Measurements from ENCODE around the gene COL4A2.

The COL4A2 gene

DNA sequence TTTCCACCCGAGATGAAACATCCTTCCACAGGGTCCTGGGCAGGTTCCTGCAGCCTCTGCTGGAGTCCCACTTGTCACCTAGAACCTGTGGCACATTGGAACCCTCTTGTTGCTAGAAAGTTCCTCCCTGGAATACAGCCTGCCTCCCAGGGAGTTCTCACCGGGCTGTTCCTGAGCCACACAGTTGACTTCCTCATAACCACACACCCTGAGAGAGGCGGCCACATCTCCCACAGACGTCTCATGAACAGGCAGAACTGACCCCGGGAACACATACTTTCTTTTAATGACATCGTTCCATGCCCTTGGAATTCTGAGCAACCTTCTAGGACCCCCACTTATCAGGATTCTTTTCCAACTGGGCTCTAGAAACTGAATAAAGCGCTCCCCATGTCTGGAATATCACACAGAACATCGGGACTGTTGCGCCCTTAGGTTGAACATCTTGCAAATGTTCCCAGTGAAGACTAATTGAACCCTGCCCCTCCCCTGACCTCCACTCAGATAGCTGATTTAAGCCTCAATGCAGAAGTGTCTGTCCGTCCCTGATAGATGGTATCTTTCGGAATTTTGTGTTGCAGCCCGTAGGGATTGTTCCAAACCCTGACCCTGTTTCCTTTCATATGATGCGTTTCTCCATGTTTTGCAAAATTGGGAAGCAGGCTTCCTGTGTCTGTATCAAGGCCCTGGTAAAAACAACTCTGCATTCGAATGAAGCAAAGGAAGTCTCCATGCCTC is 163.4 kb downstream of the COL4A2 start:
- Mint-ChIP-seq H3K27me3 (peaks cover 24% of the 10 kb centered on the region), H3K27ac (no peak overlapping the region), H3K4me1 (ENCODE audit: low read depth) (peaks cover 3% of the 10 kb centered on the region), H3K36me3 (ENCODE audit: low read depth) (no peaks in the 10 kb centered on the region), H3K9me3 (no peaks in the 10 kb centered on the region), H3K4me3 (no peak overlapping the region)
- DNase-seq = no peak

DNA sequence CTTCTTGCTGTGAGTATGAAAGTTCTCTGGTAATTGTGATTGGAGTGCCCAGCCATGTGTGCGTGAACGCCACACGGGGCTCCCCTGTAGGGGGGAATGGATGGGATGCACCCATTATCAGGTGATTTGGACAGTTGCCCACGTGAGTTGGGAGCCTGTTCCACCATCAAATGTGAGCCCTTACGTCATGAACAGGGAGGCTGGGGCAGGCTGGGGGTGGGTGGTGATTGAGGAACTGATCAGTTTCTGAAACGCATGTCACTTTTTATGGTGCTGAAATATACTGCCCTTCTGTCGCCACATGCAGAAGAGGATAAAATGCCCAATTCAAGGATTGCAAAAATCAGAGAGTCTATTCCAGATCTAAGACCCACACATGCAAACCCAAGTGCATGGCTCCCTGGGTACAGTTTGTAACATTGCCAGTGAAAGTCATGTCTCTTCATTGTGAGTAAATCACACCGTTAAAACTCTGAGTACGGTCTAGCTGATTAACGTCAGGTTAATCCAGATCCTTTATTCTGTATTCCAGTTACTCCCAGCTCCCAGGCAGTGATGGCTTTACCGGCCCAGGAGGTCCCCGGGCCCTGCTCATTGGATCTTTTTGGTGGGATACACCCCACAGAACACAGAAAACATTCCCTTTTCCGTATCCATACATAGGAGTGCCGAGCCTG is 164.2 kb downstream of the COL4A2 start:
- Mint-ChIP-seq H3K4me1 (ENCODE audit: low read depth) (peaks cover 3% of the 10 kb centered on the region), H3K27ac (no peak overlapping the region), H3K4me3 (no peak overlapping the region), H3K36me3 (ENCODE audit: low read depth) (no peaks in the 10 kb centered on the region), H3K27me3 (peaks cover 24% of the 10 kb centered on the region), H3K9me3 (no peaks in the 10 kb centered on the region)
- DNase-seq = no peak

DNA sequence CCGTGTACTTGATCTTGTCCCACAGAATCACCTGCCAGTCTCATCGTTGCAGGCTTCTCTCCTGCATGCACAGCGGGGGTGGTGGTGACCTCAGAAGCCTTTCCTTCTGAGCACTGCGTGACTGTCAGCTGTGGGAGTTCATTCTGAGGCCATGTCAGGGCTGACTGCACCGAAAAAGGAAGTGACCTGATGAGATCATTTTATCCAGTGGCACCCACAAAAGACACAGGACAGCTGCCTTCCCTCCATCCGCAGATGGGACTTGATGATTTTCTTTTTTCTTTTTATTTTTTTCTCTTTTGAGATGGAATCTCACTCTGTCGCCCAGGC is 164.7 kb downstream of the COL4A2 start:
- Mint-ChIP-seq H3K4me1 (ENCODE audit: low read depth) (peaks cover 3% of the 10 kb centered on the region), H3K27me3 (peaks cover 24% of the 10 kb centered on the region), H3K4me3 (no peak overlapping the region), H3K9me3 (no peaks in the 10 kb centered on the region), H3K27ac (no peak overlapping the region), H3K36me3 (ENCODE audit: low read depth) (no peaks in the 10 kb centered on the region)
- DNase-seq = no peak

DNA sequence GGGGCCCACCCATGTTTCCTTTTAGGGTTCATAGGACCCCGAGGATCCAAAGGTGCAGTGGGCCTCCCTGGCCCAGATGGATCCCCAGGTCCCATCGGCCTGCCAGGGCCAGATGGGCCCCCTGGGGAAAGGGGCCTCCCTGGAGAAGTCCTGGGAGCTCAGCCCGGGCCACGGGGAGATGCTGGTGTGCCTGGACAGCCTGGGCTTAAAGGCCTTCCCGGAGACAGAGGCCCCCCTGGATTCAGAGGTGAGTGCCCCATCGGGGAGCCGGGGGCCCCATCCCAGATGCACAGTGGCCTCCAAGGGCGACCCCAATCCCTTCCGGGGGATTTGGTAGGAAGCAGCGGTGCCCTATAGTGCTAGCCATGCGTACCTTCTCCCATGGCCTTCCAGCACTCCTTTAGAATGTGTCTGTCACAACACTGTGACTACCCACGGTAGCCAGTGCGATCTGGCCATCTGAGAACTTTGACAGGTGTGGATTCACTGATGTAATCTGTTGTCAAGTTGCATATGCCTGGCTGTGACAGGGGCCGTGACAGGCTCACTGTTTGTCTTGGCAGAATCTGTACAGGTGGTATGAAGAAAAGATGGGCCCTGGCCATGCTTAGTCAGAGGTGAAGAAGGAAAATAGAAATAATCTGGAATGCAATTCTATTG is 165.9 kb downstream of the COL4A2 start:
- Mint-ChIP-seq H3K27me3 (peaks cover 24% of the 10 kb centered on the region), H3K27ac (no peak overlapping the region), H3K4me3 (no peak overlapping the region), H3K4me1 (ENCODE audit: low read depth) (peaks cover 3% of the 10 kb centered on the region), H3K36me3 (ENCODE audit: low read depth) (no peaks in the 10 kb centered on the region), H3K9me3 (no peaks in the 10 kb centered on the region)
- DNase-seq = no peak

DNA sequence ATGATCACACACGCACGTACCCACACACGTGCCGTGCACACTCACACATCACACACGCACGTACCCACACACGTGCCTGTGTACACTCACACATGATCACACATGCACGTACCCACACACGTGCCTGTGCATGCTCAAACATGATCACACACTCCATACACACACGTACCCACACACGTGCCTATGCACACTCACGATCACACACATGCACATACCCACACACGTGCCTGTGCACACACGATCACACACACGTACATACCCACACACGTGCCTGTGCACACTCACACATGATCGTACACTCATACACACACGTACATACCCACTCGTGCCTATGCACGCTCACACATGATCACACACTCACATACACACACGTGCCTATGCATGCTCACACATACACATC is 167.6 kb downstream of the COL4A2 start:
- DNase-seq = no peak
- Mint-ChIP-seq H3K4me1 (ENCODE audit: low read depth) (peaks cover 3% of the 10 kb centered on the region), H3K27ac (no peak overlapping the region), H3K36me3 (ENCODE audit: low read depth) (no peaks in the 10 kb centered on the region), H3K9me3 (no peaks in the 10 kb centered on the region), H3K27me3 (peaks cover 22% of the 10 kb centered on the region), H3K4me3 (no peak overlapping the region)

DNA sequence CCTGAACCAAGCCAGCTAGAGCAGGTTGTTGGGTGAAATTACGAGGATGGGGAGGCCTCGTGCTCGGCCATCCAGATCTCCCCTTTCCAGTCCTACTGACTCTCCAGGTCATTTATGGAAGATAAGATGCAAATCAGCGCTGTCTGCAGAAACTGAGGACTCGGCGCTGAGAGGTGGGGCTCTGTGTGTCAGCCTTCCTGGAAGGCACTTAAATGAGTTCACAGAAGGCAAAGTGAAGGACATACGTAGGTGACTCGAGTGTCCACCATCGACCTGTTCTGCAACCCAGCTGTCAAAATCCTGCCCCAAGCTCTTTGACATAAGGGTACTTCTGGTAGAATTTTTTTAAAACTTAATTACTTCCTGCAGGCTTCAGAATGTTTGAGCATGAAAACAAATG is 168.0 kb downstream of the COL4A2 start:
- Mint-ChIP-seq H3K9me3 (no peaks in the 10 kb centered on the region), H3K27me3 (peaks cover 20% of the 10 kb centered on the region), H3K4me3 (no peak overlapping the region), H3K4me1 (ENCODE audit: low read depth) (peaks cover 3% of the 10 kb centered on the region), H3K36me3 (ENCODE audit: low read depth) (no peaks in the 10 kb centered on the region), H3K27ac (no peak overlapping the region)
- DNase-seq = no peak

DNA sequence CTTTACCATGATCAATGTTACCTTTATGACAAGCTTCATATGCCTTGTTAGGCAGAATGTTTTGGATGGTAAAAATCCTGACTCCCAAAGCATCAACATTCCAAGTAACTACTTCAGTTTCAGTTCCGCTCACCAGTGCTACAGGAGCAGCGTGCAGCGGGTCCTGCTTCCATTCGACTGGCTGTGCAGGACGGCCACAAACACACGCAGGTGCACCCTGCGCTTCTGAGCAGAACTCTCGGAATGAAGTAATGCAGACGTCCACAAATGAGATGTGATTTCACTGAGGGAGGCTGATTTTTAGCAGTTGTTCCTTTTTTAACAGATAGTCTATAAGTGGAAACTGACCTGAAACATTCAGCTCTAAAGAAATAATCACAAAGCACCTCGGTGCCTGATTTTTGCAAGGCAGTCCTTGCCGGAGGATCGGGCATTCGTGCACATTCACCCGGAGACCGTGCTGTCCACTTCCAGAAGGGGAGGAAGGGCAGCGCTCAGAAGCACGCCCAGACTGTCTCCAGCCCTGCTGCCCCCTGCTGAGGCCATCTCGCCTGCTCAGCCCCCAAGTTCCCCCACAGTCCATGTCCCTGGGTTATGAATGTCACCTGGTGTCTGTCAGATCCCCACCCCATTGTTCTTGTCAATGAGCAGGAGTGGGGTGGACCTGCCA is 168.6 kb downstream of the COL4A2 start:
- Mint-ChIP-seq H3K4me1 (ENCODE audit: low read depth) (peaks cover 3% of the 10 kb centered on the region), H3K27me3 (peaks cover 14% of the 10 kb centered on the region)

DNA sequence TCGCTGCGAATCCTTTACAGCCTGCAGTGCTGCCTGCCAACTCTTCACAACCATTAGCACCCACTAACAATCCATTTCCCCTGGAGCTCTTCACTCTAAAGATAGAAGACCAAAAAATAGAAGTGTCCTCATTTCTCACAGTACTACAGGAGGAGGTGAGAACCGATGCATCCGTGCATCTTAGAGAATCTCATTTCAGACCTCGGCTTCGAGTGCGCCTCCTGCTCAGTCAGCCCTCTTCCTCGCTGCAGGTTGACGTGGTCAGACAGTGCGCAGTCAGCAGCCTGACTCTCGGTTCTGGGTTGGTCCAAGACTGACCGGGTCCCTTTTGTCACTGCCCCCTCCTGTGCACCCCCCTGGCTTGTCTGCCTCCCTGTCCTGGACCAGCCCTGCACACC is 169.1 kb downstream of the COL4A2 start:
- no peaks in the 10 kb centered on the region for H3K36me3 Mint-ChIP-seq (ENCODE audit: low read depth)
- no peaks in the 10 kb centered on the region for H3K9me3 Mint-ChIP-seq
- peaks cover 10% of the 10 kb centered on the region for H3K27me3 Mint-ChIP-seq
- H3K4me3 Mint-ChIP-seq = no peak overlapping the region
- no peak overlapping the region for H3K27ac Mint-ChIP-seq
- peaks cover 3% of the 10 kb centered on the region for H3K4me1 Mint-ChIP-seq (ENCODE audit: low read depth)
- DNase-seq = no peak

More for the DNA sequence above, 168.6 kb downstream of the COL4A2 start:
- Mint-ChIP-seq H3K4me3 (no peak overlapping the region), H3K36me3 (ENCODE audit: low read depth) (no peaks in the 10 kb centered on the region), H3K27ac (no peak overlapping the region), H3K9me3 (no peaks in the 10 kb centered on the region)
- DNase-seq = no peak

DNA sequence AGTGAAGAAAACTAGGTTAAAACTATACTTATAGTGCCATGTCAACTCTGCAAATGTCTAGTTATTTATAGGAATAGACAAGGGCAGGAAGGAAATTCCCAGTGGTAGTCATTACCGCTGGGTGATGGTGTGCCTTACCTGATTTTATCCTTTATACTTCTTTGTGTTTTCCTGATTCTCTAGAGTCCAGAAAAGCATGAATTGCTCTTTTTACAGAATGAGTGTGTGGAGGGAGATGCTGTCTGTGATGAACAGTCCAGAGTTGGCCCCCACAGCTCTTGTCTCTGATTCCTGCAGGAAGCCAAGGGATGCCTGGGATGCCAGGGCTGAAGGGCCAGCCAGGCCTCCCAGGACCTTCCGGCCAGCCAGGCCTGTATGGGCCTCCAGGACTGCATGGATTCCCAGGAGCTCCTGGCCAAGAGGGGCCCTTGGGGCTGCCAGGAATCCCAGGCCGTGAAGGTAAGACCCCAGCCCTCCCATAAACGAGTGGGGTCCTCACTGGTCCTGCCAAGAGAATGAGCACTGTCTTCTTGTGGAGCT is 170.7 kb downstream of the COL4A2 start:
- DNase-seq = no peak
- peaks cover 5% of the 10 kb centered on the region for H3K27me3 Mint-ChIP-seq

DNA sequence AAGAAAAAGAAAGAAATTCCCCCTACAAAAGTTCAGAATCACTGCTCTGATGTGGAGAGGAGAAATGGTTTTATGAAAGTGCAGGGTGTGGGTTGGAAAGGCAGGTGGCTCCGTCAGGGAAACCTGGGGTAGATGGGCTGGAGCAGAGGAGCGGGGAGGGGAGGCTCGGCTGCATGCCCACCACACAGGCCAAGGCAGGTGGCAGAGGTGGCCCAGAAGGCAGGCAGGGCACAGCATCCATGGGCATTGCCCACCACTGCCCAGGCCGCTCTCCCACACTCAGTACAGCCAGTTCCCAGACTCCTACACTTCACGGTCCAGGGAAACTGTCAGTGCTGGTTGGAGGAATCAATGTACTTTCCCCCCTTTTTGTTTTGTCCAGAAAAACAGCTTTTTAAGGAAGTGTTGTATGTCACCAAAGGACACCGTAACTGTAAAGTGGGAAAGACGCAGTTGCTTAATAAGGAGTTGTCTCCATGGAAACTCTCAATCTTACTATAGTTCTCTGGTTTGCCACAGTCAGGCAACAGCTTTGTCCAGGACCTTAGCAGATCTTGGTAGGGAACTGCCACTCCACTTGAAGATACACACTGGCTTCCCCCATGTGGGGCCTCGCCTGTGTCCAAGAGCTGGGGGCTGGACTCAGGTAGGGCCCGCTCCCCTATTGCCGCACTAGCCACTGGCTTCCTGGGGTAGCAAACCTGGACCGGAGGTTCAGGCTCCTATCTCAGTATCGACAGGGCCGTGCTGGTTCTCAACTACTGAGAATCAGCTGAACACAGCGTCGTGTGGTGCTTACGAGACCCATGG is 171.5 kb downstream of the COL4A2 start:
- H3K27me3 Mint-ChIP-seq = peaks cover 6% of the 10 kb centered on the region
- no peak for DNase-seq
- no peaks in the 10 kb centered on the region for H3K9me3 Mint-ChIP-seq
- no peak overlapping the region for H3K4me3 Mint-ChIP-seq
- H3K27ac Mint-ChIP-seq = no peak overlapping the region
- no peaks in the 10 kb centered on the region for H3K4me1 Mint-ChIP-seq (ENCODE audit: low read depth)
- H3K36me3 Mint-ChIP-seq (ENCODE audit: low read depth) = no peaks in the 10 kb centered on the region

More for the DNA sequence above, 170.7 kb downstream of the COL4A2 start:
- no peak overlapping the region for H3K27ac Mint-ChIP-seq
- H3K36me3 Mint-ChIP-seq (ENCODE audit: low read depth) = no peaks in the 10 kb centered on the region
- H3K4me3 Mint-ChIP-seq = no peak overlapping the region
- H3K4me1 Mint-ChIP-seq (ENCODE audit: low read depth) = no peaks in the 10 kb centered on the region
- H3K9me3 Mint-ChIP-seq = no peaks in the 10 kb centered on the region

DNA sequence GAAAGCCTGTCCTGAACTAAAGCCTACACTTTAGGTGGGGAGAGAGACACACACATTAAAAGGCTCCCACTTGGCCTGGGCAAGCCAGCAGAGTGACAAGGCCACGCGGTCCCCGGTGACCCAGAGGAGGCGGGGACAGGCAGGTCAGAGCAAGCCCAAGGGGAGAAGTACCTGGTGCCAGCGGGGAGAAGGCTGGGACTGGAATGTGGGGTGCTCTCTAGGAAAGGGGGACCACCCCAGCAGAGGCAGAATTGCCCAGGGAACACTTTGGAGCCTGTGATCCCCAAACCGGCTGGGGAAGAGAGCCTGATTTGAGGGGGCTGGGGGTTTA is 172.1 kb downstream of the COL4A2 start:
- no peak overlapping the region for H3K4me3 Mint-ChIP-seq
- H3K9me3 Mint-ChIP-seq = no peaks in the 10 kb centered on the region
- H3K27ac Mint-ChIP-seq = no peak overlapping the region
- DNase-seq = no peak
- H3K4me1 Mint-ChIP-seq (ENCODE audit: low read depth) = no peaks in the 10 kb centered on the region
- H3K36me3 Mint-ChIP-seq (ENCODE audit: low read depth) = no peaks in the 10 kb centered on the region
- H3K27me3 Mint-ChIP-seq = peaks cover 6% of the 10 kb centered on the region

DNA sequence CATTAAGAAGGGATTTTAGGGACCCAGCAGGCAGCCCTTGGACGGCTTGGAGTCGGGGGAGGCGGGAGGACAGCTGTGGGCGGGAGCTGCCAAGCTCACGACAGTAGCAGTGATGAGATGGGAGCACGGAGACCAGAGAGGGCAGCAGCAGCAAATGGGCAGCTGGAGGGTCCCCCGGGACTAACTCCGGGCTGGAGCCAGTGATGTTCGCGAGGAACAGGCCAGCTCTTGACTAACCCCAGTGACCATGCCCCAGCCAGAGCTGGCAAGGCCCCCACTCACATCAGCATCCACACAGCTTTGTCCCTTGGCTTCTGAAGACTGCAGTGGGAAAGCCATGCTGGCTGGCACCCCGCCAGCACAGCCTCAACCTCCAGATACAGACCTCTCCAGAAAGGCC is 172.6 kb downstream of the COL4A2 start:
- Mint-ChIP-seq H3K4me1 (ENCODE audit: low read depth) (no peaks in the 10 kb centered on the region), H3K36me3 (ENCODE audit: low read depth) (no peaks in the 10 kb centered on the region), H3K27ac (no peak overlapping the region), H3K4me3 (no peak overlapping the region), H3K9me3 (no peaks in the 10 kb centered on the region), H3K27me3 (peaks cover 6% of the 10 kb centered on the region)
- DNase-seq = no peak

DNA sequence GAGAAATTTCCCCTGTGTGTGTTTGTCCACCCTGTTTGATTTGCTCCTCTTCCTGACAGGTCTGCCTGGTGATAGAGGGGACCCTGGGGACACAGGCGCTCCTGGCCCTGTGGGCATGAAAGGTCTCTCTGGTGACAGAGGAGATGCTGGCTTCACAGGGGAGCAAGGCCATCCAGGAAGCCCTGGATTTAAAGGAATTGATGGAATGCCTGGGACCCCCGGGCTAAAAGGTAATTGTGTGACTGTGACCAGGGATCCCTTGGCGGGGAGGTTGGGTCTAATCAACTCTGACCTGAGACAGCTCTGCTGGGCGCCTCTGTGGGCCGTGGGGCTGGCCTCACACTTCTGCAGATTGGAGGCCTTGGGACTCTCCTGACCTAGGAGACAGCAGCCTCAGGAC is 173.1 kb downstream of the COL4A2 start:
- Mint-ChIP-seq H3K4me3 (no peak overlapping the region), H3K36me3 (ENCODE audit: low read depth) (no peaks in the 10 kb centered on the region), H3K27ac (no peak overlapping the region), H3K27me3 (peaks cover 6% of the 10 kb centered on the region), H3K9me3 (no peaks in the 10 kb centered on the region), H3K4me1 (ENCODE audit: low read depth) (no peaks in the 10 kb centered on the region)
- no peak for DNase-seq

DNA sequence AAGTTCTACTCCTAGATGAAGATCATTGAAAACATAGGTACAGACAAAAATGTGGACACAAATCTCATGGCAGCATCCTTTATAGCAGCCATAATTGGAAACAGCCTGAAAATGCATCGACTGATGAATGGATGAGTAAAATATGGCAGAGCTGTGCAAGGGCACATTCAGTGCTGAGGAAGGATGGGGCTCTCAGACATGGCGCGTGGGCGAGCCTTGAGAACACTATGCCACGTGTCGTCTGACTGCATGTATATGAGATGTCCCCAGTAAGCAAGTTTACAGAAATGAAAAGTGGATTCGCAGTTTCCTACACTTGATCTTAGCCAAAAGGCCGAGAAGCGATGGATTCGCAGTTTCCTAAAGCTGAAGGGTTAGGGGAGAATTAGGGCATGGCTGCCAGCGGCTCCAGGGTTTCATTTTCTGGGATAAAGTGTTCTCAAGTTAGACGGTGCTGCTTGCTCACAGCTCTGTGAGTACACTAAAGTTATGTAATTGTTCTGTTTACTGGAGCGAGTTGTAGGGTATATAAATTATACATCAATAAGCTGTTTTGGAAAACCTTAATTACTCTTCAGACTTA is 176.4 kb downstream of the COL4A2 start:
- H3K27me3 Mint-ChIP-seq = peaks cover 3% of the 10 kb centered on the region
- no peaks in the 10 kb centered on the region for H3K9me3 Mint-ChIP-seq
- no peaks in the 10 kb centered on the region for H3K36me3 Mint-ChIP-seq (ENCODE audit: low read depth)
- no peak overlapping the region for H3K4me3 Mint-ChIP-seq
- DNase-seq = no peak
- H3K27ac Mint-ChIP-seq = no peak overlapping the region
- no peaks in the 10 kb centered on the region for H3K4me1 Mint-ChIP-seq (ENCODE audit: low read depth)
